Measurements from ENCODE around the gene LAMA2.

The LAMA2 gene

GRCh38 chr6:129269076-129269475, 386.1 kb downstream of the LAMA2 start:
- in situ Hi-C loops (cut with HindIII; ENCODE audit: low pct_unique_long_range_greater_than_20kb, low sequenced_read_pairs), result no loop called here
- no peak for DNase-seq (ENCODE audit: low read depth in 1 of 2, low spot score in 1 of 2)

GRCh38 chr6:129269891-129270290, 387.0 kb downstream of the LAMA2 start:
- DNase-seq (ENCODE audit: low read depth in 1 of 2, low spot score in 1 of 2), result no peak
- in situ Hi-C loops (cut with HindIII; ENCODE audit: low pct_unique_long_range_greater_than_20kb, low sequenced_read_pairs), result no loop called here
- no peak for TF ChIP-seq JUND (IDR thresholded peaks at IDR 0.05; ENCODE audit: low read depth)

More at GRCh38 chr6:129269076-129269475, 386.1 kb downstream of the LAMA2 start:
- TF ChIP-seq JUND (IDR thresholded peaks at IDR 0.05; ENCODE audit: low read depth), result no peak

- no peak for TF ChIP-seq JUND (IDR thresholded peaks at IDR 0.05; ENCODE audit: low read depth)
- no peak for DNase-seq (ENCODE audit: low read depth in 1 of 2, low spot score in 1 of 2)
- in situ Hi-C loops (cut with HindIII; ENCODE audit: low pct_unique_long_range_greater_than_20kb, low sequenced_read_pairs), result no loop called here
Observed at GRCh38 chr6:129270450-129270849, 387.5 kb downstream of the LAMA2 start.

DNA sequence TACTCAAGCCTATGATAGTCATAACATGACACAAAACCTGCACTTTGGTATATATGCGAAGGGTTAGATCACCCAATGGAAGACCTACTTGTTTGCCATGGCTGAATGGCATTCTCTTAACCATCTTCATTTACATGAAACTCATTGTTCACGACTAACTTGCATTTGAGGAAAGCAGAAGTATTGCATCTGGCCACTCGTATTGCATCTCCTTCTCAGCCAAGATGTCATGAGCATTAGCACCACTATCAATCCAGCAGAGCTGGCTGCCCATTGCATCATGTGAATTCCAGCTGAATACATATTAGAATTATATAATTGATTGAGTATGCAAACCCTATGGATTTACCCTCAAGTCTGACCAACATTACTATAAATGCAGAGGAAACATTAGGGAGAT, 390.2 kb downstream of the LAMA2 start:
- in situ Hi-C loops (cut with HindIII; ENCODE audit: low pct_unique_long_range_greater_than_20kb, low sequenced_read_pairs), result no loop called here
- TF ChIP-seq JUND (IDR thresholded peaks at IDR 0.05; ENCODE audit: low read depth), result no peak
- no peak for DNase-seq (ENCODE audit: low read depth in 1 of 2, low spot score in 1 of 2)

DNA sequence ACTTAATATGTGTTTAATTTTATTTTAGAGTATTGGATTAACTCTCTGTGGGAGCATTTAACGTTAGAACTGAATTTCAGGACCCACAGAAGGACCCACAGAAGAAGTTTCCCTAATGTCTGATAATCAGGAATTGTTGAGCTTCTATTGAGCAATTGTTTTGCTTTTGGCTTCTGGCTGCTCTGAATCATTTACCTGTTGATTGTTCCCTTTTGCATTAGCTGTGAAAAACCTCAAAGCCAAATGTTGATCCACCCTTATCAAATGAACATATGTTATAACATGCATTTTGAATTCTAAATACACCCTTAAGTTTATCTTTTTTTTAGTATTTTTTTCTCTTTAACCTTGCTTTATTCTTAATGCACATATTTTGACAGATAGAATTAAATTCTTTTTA, 393.5 kb downstream of the LAMA2 start:
- DNase-seq (ENCODE audit: low read depth in 1 of 2, low spot score in 1 of 2), result no peak
- no peak for TF ChIP-seq JUND (IDR thresholded peaks at IDR 0.05; ENCODE audit: low read depth)
- in situ Hi-C loops (cut with HindIII; ENCODE audit: low pct_unique_long_range_greater_than_20kb, low sequenced_read_pairs), result no loop called here

DNA sequence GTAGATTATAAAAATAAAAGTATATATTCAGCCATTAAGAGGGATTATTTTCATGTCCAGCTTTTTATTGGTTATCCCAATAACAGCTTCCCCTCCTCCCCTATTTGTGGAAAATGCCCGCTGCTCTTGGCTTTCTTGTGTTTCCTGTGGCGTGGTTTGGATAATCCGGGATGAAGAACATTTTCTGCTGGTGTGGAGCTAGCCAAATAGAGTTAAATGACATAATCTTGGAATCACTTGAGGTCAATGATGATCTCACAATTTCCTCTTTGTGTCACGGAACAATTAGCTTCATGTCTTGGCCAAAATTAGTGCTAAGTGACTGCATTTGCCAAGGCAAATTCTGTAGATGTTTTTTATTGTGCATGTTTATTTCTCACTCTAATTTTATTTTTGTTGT, 394.0 kb downstream of the LAMA2 start:
- in situ Hi-C loops (cut with HindIII; ENCODE audit: low pct_unique_long_range_greater_than_20kb, low sequenced_read_pairs), result no loop called here

GRCh38 chr6:129279343-129280292, 396.7 kb downstream of the LAMA2 start:
- in situ Hi-C loops (cut with HindIII; ENCODE audit: low pct_unique_long_range_greater_than_20kb, low sequenced_read_pairs), result no loop called here
- no peak for TF ChIP-seq JUND (IDR thresholded peaks at IDR 0.05; ENCODE audit: low read depth)
- no peak for DNase-seq (ENCODE audit: low read depth in 1 of 2, low spot score in 1 of 2)

More for the DNA sequence above, 394.0 kb downstream of the LAMA2 start:
- TF ChIP-seq JUND (IDR thresholded peaks at IDR 0.05; ENCODE audit: low read depth), result no peak
- DNase-seq (ENCODE audit: low read depth in 1 of 2, low spot score in 1 of 2), result no peak

GRCh38 chr6:129280293-129280644, 397.3 kb downstream of the LAMA2 start:
- in situ Hi-C loops (cut with HindIII; ENCODE audit: low pct_unique_long_range_greater_than_20kb, low sequenced_read_pairs), result no loop called here
- DNase-seq (ENCODE audit: low read depth in 1 of 2, low spot score in 1 of 2), result no peak
- TF ChIP-seq JUND (IDR thresholded peaks at IDR 0.05; ENCODE audit: low read depth), result no peak

DNA sequence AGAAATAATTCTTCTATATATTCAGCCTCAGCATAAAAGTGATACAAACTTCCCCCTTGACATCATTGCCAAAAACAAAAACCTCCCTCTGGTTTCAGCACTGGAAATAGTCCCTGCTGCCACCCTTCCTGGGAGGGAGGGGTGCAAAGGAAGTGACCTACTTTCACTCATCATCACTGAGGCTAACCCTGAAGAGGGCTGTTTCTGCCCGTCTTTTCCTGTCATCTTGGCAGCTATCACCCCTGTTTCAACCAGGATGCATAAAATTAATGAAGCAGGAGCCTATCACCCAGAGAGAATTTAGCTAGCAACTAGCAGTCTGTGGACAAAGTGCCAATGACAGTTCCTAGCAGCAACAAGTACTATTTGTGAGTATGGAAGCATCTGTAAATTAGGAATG, 397.8 kb downstream of the LAMA2 start:
- TF ChIP-seq JUND (IDR thresholded peaks at IDR 0.05; ENCODE audit: low read depth), result no peak
- DNase-seq (ENCODE audit: low read depth in 1 of 2, low spot score in 1 of 2), result no peak
- in situ Hi-C loops (cut with HindIII; ENCODE audit: low pct_unique_long_range_greater_than_20kb, low sequenced_read_pairs), result no loop called here

- no peak for TF ChIP-seq JUND (IDR thresholded peaks at IDR 0.05; ENCODE audit: low read depth)
- in situ Hi-C loops (cut with HindIII; ENCODE audit: low pct_unique_long_range_greater_than_20kb, low sequenced_read_pairs), result no loop called here
- DNase-seq (ENCODE audit: low read depth in 1 of 2, low spot score in 1 of 2), result no peak
Observed at GRCh38 chr6:129281168-129281796, 398.3 kb downstream of the LAMA2 start.

- DNase-seq (ENCODE audit: low read depth in 1 of 2, low spot score in 1 of 2), result no peak
- in situ Hi-C loops (cut with HindIII; ENCODE audit: low pct_unique_long_range_greater_than_20kb, low sequenced_read_pairs), result no loop called here
- no peak for TF ChIP-seq JUND (IDR thresholded peaks at IDR 0.05; ENCODE audit: low read depth)
Observed at GRCh38 chr6:129282019-129282418, 399.1 kb downstream of the LAMA2 start.

GRCh38 chr6:129284225-129284624, 401.3 kb downstream of the LAMA2 start:
- TF ChIP-seq JUND (IDR thresholded peaks at IDR 0.05; ENCODE audit: low read depth), result no peak
- no peak for DNase-seq (ENCODE audit: low read depth in 1 of 2, low spot score in 1 of 2)
- in situ Hi-C loops (cut with HindIII; ENCODE audit: low pct_unique_long_range_greater_than_20kb, low sequenced_read_pairs), result no loop called here
